VCaP (cell line): Measurements from ENCODE around the gene ATP8A2.

ENCODE experiments used
- H3K27ac ChIP-seq: fragments of 450-650 bp; 2 replicates; pipeline ENCODE4 v1.5.1; 2017
- TF ChIP-seq, protein P1 (sequence below): fragments of 450-650 bp; conservative IDR thresholded peaks from 2 replicates; pipeline ENCODE4 v1.5.1; 2017; ENCODE audit warnings: mild to moderate bottlenecking, moderate library complexity

ATP8A2 gene

DNA sequence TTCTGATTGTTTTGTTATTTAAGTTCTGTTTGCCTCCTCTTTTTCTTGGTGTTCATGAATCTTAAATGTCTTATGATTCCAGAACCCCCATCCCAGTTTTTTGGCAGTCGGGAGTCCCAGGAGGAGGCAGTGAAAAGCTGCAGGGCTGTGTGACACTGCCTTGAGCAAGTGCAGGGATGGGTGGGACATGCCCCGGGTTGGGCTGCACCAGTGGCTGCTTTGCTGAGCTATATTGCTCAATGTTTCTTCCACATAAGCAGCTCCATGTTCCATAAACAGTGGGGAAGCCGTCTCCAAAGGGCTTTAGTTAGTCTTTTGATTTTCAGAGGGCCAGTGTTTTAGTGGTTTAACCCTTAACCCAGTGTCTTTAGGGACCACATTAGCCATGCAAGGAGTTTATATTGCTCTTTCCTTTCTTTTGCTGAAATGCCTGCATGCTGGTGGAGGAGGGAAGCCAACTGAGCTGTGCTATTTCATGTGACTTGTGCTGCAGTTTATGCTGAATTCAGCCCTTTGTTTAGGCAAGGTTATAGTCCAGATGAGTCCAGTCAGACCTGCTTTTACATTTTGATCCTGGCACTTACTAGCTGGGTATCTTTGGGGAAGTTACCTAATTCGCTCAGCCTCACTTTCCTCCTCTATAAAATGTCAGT lies 13.1 kb downstream of the ATP8A2 start:
- H3K27ac ChIP-seq, result no peak overlapping the region
- TF ChIP-seq, protein P1, sequence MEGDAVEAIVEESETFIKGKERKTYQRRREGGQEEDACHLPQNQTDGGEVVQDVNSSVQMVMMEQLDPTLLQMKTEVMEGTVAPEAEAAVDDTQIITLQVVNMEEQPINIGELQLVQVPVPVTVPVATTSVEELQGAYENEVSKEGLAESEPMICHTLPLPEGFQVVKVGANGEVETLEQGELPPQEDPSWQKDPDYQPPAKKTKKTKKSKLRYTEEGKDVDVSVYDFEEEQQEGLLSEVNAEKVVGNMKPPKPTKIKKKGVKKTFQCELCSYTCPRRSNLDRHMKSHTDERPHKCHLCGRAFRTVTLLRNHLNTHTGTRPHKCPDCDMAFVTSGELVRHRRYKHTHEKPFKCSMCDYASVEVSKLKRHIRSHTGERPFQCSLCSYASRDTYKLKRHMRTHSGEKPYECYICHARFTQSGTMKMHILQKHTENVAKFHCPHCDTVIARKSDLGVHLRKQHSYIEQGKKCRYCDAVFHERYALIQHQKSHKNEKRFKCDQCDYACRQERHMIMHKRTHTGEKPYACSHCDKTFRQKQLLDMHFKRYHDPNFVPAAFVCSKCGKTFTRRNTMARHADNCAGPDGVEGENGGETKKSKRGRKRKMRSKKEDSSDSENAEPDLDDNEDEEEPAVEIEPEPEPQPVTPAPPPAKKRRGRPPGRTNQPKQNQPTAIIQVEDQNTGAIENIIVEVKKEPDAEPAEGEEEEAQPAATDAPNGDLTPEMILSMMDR, result no peak

DNA sequence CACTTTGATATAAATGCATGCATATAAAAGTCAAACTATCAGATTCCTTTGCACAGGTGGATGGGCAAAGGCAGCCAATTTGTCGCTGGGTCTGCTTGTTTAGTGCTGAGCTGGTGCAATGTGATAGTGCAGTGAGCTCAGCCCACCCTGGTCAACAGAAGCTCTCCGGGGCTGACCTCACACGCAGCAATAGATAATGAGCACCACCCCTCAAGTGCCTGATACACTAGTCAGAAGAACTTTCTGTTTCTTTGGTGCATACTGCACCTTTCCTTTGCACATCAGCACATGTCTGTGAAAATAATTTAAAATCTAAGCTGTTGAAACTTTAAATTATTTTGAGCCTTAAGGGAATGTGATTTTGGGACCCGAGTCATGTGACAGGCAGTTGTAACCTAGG lies 20.2 kb downstream of the ATP8A2 start:
- no peak overlapping the region for H3K27ac ChIP-seq
- TF ChIP-seq, protein P1, result no peak

DNA sequence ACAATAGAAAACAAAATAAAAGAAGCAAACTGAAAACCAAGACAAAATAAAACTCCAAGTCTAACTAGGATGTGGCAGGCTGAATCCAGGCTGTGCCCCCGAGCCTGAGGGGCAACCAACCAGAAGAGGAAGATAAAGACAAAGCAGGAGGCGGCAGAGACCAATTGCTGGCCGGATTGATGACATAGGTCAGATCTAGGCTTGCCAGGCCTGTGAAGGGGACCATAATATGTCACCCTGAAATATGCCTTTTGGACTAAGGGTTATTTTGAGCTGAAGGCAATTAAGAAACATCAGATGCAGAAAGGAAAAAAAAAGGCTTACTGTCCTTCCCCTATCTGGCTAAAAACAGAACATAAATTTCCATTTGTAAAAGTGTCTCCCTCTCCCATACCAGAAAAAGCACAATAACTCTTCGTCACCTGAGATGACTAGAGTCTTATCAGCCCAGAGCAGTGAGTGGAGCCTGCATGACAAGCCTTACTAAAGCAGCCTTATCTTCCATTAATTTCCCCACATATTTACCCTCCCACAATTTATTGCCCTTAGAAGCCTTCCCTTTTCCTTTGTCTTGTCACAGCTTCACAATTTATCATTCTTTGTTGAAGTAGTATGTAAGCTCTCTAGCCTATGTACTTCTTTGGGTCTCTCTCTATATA lies 22.8 kb downstream of the ATP8A2 start:
- H3K27ac ChIP-seq, result no peak overlapping the region
- TF ChIP-seq, protein P1, result no peak

DNA sequence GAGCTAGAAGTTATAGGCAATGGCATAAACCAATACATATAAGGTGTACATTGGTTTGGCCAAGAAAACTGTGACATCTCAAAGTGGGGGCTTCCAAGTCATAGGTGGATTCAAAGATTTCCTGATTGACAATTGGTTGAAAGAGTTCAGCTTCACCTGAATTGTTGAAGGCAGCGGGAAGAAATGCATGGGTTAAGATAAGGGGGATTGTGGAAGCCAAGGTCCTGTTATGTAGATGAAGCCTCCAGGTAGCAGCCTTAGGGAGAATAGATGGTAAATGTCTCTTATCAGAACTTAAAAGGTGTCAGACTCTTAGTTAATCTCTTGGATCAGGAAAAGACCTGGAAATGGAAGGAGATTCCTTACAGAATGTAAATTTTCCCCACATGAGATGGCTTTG lies 26.0 kb downstream of the ATP8A2 start:
- TF ChIP-seq, protein P1, result no peak
- no peak overlapping the region for H3K27ac ChIP-seq

DNA sequence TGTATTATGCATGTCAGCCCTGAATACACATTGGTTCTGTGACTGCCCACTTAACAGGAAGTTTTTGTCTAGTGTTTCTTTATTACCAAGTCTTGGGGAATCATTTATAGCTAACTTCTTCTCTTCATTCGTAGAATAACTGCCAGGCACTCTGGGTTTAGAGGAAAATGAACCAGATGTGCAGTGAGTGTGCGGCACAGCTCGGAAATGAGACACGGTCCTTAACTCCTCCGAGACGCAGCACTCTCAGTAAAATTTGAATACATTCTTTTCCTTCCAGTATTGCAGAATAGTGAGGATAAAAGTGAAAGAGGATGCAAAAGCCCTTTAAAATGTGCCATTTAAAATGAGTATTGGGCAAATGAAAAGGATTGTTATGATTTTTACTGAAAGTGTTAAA lies 29.2 kb downstream of the ATP8A2 start:
- H3K27ac ChIP-seq, result no peak overlapping the region
- TF ChIP-seq, protein P1, result no peak

DNA sequence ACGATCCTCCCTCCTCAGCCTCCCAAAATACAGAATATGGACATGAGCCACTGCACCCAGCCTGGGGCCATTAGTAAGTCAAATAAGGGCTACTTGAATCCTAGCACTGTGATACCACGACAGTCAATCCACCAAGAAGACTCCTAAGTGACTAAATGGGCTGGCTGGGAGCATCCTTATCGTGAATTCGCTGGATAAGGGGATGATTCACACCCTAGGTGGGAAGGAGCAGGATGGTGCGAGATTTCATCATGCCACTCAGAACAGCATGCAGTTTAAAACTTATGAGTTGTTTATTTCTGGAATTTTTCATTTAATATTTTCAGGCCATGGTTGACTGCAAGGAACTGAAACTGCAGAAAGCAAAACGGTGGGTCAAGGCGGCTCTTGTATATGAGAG lies 30.2 kb downstream of the ATP8A2 start:
- peak overlapping the region; percentile 26 for H3K27ac ChIP-seq
- TF ChIP-seq, protein P1, result no peak

DNA sequence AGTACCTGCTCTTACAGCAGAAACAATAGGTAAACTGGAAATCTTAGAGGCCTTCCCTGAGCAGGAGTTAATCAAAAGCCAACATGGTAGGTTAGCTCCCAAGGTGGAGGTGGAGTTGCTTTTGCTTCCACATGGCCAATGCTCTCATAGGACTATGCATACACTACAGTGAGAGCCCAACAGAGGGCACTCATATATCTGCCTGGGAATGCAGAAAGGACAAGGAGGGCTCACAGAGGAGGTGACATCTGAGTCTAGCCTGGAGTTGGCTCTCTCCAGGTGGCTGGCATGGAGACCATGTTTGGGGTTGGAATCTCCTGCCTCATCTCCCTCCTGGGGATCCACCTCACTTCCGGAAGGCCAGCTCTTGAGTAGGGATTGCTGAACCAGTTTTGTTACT lies 34.6 kb downstream of the ATP8A2 start:
- TF ChIP-seq, protein P1, result no peak; the same call in 1 of the 2 replicates
- H3K27ac ChIP-seq, result no peak overlapping the region
